Posterior vena cava (tissue), 2 donors: ENCODE measurements around the gene APEX1. TPM values are rescaled to one million over a fixed set of nuclear protein-coding genes. Genes with fewer than 3 reads are reported as not detected.
A peak's percentile ranks its signal among the peaks of the same experiment; 100 is the strongest.

Source experiments
- DNase-seq: peaks from one replicate; pipeline ENCODE4 v3.0.0-alpha.2; 2020; ENCODE audit warnings: low spot score
- intact Hi-C, 2 donors: fragments of 100-400 bp; cut with DNase I; formaldehyde crosslinking; loops; one replicate each; pipeline versions ENCODE4 v1.14.1 to v1.14.2; 2022 to 2023
- total RNA-seq, 2 donors: library from RNA; stranded (reverse); fragmentation: NEBNext Ultra II Directional; extraction: Animal tissue kit (Norgen Biotek cat#: 25700); gene quantifications; one replicate each; pipeline ENCODE4 v1.2.1, GENCODE V29; 2021
- donor health status: DM: yes; HTN: yes; CAD: no.
- donor health status: DM: yes; HTN: yes; CAD: no.

APEX1 gene
- total RNA-seq, 2 donors from 2014 or later: 74.3 to 96.2 TPM

DNA sequence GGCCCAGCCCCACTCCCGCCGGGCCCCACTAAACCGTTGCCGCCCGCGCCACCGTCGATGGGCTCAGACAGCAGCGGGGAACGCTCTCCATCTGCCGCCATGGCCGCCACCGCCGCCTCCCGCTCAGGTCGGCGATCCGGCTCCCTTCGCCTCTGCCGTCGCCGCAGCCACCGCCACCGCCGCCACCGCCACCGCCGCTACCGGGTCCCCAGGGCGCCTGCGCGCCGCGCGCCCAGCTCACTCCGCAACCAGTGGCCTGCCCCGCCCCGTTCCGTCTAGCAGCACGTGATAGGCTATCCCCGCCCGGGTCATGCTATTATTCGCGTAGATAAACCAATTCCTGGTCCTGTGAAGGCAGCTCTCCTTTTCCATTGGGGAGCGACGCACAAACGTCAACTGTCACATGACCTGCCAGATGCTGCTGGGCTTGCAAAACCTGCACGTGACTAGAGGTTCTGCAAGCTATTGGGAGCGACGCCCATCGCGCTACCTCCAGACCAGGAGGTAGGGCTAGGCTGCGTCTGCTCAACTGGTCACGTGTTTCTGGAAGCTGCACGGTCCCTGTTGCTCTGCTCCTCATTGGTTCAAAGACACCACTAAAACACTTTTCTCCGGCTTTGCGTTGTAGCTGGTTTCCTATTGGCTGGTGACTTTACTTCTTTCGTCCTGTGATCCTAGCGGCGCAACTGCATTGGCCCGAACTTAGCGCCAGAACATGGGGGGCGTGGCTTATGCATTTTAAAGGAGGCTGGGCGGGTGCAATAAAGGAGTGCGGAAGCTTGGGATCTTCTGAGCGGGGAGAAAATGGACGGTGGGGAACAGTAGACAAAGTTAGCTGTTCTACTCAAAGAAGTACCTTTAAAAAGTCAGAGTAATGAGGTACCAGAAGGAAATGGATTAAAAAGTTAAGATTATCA is 6.5 kb downstream of the APEX1 start, which contains the start of gene PIP4P1:
Gene PIP4P1 (minus strand): TSS at position 210 of the 917 bp plus-strand sequence. CDS start 109 bp downstream, at position 101.
- intact Hi-C loops: loop anchor here (2.0 to 10.0 kb wide), 2 partner anchors 153 to 227 kb away; partner anchors contain the start of gene ANG (in 1 of the 2)
- peak; percentile 99 for DNase-seq

DNA sequence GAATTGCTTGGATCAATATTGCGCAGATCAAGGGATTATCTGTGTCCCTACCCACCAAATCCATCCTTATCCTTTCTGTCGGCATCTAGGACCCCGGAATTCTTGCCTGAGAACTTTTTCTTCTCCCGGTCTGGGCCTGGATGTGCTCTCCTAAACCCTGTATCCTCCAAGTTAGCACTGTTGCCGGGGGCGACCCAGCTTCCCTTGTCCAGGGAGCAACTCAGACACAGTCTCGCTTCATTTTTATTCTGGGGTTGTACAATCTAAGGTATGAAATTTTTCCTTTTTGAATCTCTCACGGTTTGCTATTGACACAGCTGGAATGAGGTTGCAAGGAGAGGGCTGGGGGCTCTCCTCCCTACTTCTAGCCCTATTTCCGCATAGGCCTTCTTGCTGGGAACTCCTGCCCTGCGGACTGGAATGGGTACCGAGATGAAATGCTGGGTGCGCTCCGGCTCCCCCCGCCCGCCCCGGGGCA is 13.8 kb downstream of the APEX1 start:
- intact Hi-C loops: loop anchor here in 1 of 2 donors (10.0 kb wide), 1 partner anchor 146 kb away; no protein-coding TSS in a partner anchor
- no peak for DNase-seq

DNA sequence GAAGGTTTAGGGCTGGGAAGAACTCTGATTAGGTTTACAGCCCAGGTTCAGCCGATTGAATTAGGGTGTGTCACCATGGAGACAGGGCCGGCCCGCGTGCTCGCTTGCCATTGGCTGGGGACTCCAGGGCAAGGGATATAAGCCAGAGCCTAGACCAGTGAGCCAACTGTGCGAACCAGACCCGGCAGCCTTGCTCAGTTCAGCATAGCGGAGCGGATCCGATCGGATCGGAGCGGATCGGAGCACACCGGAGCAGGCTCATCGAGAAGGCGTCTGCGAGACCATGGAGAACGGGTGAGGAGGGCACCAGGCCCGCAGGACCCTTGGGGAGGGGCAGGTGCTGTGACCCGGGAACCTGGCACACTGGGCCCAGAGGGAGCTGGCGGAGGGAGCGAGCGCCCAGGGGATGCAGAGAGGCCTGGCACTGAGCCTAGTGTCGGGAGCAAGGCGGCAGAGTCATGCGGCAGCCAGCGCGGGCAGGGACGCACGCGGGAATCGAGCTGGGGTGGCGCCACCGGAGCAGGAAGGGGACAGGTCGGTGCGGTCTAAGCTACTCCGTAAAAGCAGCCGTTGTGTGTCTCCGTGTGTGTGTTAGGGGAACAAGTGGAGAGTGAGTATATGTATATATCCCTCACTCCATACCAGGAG is 14.3 kb downstream of the APEX1 start, which contains the start of gene PNP:
Gene PNP (plus strand): TSS at position 165 of the 648 bp plus-strand sequence. CDS start 119 bp downstream, at position 284.
- peak; percentile 95 for DNase-seq
- intact Hi-C loops: loop anchor here in 1 of 2 donors (10.0 kb wide), 1 partner anchor 145 kb away; no protein-coding TSS in a partner anchor

DNA sequence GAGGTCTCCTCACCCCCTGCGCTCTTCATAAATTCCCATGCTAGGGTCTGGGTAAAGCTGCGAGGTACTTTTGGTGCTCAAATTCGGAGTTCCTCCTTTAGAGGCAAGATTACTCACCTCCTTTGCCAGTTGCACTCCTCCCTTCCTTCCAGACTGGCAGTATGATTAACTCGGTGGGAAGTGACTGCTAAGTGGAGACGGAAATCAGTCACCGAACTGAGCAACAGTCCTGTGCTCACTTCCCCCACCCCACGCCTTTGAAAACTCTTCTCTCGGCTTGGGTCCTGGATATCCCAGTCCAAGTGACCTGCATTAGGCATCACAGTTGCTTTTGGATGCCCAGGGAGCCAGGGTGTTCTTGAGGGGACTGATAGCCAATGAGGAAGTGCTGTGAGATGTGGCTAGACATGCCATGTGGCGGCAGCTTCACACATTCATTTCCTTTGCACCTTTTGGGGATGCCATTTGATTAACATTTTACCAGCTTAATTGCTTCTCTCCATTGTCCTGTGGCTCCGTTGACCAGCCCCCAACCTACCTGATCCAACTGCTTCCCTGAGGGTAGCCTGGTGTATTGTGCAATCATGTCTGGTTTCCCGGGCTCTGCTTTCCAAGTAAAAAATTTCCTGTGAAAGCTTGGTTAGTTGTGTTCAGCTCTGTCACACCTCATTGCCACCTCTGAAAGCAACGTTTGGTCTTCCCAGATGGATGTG is 15.0 kb downstream of the APEX1 start:
- intact Hi-C loops: loop anchor here in 1 of 2 donors (10.0 kb wide), 1 partner anchor 145 kb away; no protein-coding TSS in a partner anchor
- DNase-seq: no peak

DNA sequence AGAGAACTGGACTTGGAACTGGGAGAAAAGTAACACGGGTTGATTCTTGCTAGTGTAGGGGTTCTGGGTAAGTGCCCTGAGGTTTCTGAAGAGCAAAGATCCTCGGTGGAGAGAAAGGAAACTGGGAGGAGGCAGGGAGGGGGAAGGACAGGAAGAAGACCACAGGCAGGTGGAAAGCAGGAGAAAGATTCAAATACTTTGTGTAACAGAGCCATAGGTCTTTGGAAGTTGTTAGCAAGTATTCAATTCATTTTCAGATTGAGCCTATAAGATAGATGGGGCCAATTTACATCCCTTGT is 15.5 kb downstream of the APEX1 start:
- intact Hi-C loops: no loop called here
- no peak for DNase-seq

DNA sequence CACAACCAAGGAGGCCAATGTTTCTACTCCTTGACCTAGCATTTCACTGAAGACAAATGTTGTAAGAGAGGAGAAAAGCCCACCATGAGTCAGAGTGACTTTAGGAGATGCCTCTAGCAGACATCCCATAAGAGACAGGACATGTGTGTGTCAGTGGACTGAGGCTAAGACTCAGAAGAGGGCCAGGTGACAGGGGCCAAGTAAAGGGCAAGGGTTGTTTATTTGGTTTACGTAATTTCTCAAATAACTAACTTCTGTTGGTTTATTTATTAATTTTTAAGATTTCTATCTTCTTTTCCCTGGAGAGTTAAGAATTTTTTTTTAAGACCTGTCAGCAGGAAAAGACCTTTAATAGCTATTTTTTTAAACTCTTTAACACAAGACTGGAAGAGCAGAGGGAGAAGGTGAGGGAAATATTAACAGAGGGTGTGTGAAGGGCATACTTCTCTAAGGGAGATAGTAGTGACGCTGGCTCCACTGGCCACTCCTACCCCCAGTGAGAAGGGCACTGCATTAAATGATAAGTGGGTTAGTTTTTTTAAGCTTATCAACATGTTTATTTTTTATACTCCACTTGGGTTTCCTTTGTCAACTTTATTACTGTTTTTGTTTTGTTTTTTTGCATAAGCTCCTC is 17.6 kb downstream of the APEX1 start:
- DNase-seq: no peak
- intact Hi-C loops: no loop called here

DNA sequence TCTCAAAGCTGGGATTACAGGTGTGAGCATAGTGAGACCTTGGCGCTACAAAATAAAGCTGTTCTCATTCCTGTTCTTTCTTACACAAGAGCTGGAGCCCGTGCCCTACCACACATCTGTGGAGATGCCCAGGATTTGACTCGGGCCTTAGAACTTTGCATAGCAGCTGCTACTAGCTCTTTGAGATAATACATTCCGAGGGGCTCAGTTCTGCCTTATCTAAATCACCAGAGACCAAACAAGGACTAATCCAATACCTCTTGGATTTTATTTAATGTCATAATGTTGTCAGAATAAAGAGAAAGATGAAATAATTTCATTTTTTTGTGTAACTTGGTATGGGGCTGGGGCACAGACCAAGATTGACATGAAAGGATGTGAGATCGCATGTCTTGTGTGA is 21.8 kb downstream of the APEX1 start:
- DNase-seq: no peak
- intact Hi-C loops: no loop called here

DNA sequence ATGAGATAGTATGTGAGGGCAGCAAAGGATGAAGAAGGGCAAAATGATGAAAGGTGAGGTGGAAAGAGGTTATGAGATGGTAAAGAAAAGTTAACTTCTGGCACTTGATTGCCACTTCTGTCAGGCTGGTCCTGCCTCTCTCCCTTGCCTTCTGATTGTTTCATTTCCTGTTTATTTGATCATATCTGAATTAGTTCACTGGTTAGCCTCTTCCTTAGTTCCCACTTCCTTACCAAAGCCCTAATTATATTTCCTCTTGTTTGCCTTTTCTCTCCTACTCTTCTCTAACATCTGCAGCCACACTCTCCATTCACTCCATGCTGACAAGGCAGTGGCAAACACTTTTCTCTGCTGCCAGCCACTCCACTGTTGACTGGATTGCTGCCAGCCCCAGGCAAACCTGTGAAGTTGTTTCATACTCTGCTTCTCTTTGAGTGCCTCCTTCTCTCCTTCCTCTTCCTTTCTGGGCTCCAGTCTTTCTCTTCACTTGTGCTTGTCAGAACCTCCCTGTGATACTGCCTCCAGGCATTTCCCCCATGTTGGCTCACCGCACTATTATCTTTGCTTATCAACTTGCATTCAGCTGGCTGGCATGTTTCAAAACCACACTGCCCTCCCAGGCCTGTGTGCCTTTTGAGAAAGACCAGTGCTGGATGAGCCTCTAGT is 22.3 kb downstream of the APEX1 start:
- intact Hi-C loops: no loop called here

DNA sequence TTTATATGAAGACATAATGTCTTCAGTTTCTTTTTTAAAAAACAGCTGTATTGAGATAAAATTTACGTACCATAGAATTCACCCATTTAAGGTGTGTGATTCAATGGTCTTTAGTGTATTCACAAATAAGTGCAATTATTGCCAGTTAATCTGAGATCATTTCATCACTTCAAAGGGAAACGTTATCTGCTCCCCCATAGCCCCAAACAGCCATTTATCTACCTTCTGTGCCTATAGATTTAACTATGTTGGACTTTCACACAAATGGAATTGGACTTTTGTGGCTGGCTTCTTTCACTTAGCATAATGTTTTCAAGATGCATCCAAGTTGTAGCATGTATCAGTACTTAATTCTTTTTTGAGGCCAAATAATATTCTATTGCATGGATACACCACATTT is 23.9 kb downstream of the APEX1 start:
- no peak for DNase-seq
- intact Hi-C loops: no loop called here

More for the DNA sequence above, 22.3 kb downstream of the APEX1 start:
- DNase-seq: no peak

DNA sequence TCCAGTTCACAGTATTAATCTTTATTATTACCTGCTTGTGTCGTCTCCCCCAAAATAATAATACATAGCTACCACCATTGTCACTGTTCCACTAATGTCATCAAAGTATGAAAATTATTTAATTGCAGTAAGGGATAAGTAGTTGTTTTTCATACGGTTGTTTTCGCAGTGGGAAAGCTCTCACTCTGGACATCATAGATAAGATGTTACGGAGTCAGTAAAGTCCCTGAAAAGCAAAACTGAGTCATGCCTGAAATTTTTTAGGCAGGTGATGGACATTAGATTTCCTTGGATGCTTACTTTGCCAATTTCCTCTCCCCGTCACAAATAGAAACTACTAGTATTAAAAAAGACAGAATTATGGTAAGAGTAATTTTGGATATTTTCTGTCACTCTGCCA is 27.4 kb downstream of the APEX1 start:
- no peak for DNase-seq
- intact Hi-C loops: no loop called here

DNA sequence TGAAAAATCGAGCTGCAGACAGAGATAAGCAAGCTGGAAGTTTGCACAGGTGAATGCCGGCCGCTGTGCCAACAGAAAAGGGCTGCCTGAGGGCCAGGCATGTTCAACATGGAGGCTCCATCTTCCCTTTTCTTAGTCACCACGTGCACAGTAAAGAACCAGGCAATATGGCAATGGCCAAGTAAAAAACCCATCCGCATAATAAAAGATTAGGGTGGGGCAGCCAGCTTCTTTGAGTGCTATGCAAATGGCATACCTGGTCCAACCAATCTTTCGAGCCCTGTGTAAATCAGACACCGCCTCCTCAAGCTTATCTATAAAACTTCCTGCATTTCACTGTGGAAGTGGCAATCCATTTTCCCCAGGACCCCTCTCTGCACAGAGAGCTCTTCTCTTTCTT is 30.9 kb downstream of the APEX1 start:
- DNase-seq: no peak

DNA sequence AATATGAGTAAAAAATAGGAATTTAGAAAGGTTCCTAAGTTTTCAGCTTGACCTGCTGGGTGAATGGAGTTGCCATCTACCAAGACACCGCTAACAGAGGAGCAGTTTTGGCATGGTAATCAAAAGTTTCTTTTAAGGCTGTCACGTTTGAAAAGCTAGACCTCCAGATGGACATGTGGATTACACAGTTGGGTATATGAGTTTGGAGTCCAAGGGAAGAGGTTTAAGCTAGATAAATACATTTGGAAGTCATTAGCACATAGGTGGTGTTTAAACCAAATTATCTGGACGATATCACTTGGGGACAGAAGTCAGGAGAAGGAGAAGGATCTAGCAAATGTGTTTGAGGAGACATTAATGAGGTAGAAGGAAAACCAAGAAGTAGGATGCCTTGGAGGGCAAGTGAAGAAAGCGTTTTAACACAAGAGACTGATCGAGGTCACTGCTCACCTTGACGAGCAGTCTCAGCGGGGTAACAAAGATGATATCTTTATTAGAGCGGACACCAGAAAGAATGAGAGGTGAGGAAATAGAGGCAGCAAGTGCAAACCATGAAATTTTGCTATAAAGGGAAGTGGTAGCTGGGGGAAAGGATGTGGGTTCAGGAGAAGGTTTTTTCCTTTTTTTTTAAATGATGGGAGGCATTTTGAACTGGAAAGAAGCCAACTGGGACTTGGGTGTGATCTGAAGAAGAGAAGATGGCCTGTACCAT is 31.8 kb downstream of the APEX1 start:
- intact Hi-C loops: no loop called here
- no peak for DNase-seq

More for the DNA sequence above, 30.9 kb downstream of the APEX1 start:
- intact Hi-C loops: no loop called here

DNA sequence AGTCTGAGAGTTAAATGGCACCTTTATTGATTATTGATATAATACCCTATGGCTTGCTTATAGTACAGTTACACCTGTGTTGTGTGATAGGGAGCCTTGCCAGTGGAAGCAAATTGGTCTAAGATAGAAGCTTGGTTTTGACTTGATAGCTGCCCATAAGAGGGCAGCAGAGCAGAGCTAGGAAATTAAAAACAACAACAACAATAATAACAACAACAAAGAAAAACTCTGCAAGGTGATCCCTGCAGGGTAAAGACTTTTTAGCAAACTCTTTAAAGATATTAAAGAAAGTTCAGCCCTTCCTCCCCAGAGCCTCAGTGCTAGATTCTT is 32.3 kb downstream of the APEX1 start:
- intact Hi-C loops: no loop called here
- DNase-seq: no peak

DNA sequence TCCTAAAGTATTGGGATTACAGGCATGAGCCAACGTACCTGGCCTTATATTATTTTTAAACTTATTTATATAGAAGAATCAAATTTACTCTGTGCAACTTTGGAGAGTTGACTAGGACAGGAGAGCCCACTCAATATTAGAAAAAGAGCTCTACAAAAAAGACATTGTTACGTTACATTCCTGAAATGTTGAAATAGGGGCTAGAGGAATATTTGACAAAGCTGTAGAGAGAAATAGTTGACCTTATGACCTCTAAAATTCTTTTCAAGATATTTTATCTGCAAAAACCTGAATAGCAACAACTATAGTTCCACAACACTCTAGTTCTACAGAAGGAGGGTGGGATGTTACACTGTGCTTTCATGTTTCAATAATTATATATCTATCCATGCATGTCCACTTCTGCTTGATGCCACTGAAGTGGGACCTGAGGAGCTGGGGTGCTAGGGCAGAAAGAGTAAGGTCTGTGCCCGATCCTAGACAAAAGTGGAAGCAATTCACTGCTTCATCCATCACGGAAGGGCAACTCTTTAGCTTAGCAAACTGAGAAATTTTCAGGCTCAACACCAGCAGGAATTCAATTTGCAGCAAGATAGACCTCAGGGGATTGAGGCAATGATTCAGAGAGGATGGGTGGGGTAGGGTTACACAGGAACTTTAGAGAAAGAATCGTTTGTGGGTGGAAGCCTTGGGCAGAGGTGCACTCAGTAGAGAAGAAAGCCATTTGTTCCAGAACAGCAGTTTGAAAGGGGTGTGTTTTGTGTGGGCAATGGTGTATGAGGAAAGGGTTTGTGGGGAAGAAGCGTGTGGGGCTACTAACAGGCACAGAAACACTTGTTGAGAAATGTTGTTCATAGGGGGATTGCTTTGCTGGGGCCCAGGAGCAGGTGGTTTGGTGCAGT is 34.3 kb downstream of the APEX1 start:
- intact Hi-C loops: no loop called here
- DNase-seq: no peak

DNA sequence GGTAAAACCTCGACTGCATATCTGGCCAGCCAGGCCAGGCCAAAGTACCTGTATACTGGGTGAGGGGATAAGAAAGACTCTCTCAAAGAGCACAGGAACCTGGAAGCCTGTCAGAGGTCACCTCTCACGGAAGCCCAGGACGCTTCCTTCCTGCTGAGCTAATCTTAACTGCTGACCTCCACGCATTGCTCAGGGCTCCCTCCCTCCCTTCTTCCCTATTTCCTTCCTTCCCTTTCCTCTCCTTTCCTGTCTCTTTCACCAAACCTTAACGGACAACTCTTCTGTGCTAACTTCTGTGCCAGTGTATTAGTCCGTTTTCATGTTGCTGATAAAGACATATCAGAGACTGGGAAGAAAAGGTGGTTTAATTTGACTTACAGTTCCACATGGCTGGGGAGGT is 35.5 kb downstream of the APEX1 start:
- DNase-seq: no peak

DNA sequence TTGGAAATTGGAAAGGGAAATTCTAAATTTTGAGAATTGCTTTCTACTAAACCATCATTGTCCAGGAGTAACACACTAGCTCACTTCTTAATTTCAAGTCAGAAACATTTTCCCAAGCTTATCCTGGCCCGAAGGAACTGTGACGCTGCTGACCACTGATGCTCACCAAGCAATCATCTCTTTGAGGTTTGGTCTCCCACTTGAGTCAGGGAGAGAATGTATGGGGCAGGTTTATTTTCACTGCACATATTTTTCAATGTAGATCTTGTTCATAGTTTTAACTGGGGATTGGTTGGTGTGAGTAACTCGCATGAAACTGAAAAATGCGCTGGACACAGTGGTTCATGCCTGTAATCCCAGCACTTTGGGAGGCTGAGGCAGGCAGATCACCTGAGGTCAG is 37.5 kb downstream of the APEX1 start:
- intact Hi-C loops: no loop called here
- DNase-seq: no peak

More for the DNA sequence above, 35.5 kb downstream of the APEX1 start:
- intact Hi-C loops: no loop called here

DNA sequence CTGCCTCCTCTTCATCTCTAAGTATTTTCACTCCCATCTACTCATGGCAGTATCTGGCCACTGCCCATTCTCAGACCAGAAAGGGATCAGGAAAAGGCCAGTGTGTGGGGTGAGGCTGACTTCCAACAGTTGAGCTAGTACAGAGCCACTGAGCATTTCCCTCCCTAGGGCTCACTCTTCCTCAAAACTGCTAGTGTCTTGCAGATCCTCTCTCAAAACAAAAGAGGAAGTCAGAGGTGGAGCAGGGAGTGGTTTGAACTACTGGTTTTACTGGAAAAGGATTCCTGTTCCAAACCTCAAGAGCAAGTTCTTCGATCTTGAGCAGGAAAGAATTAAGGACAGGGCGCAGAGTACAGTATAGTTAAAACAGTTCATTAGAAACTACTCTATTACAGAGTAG is 38.6 kb downstream of the APEX1 start:
- intact Hi-C loops: no loop called here
- no peak for DNase-seq
